Vagina (tissue), 2 donors: ENCODE measurements around the gene FGD2.

Experiments
- CTCF ChIP-seq, 3 experiments: fragments of 450-650 bp in 2 of 3; fragments of 200-600 bp in 1 of 3; sonication (generic) in 1 of 3; IDR thresholded peaks; one replicate each; pipeline ENCODE4 v1.5.1; 2017 to 2019; ENCODE audit warnings: antibody characterized with exemption in 3 of 3, mild to moderate bottlenecking in 2 of 3, moderate library complexity in 2 of 3
- POLR2A ChIP-seq, 2 donors: fragments of 450-650 bp; IDR thresholded peaks; one replicate each; pipeline ENCODE4 v1.6.1; 2017; ENCODE audit warnings: antibody characterized with exemption in 2 of 2, mild to moderate bottlenecking in 2 of 2, moderate library complexity in 2 of 2
- POLR2AphosphoS5 ChIP-seq, 2 donors: sonication (generic); formaldehyde crosslinking; IDR thresholded peaks; one replicate each; pipeline ENCODE4 v1.9.0; 2017; ENCODE audit warnings: antibody characterized with exemption in 2 of 2, mild to moderate bottlenecking in 2 of 2, low read depth in 1 of 2; ENCODE audit not compliant: insufficient read depth in 1 of 2

GRCh38 chr6:36976509-36976908 lies 28.9 kb upstream of the FGD2 start:
- TF ChIP-seq POLR2A (IDR thresholded peaks at IDR 0.05) (no peak), CTCF (IDR thresholded peaks at IDR 0.05) (no peak), POLR2AphosphoS5 (IDR thresholded peaks at IDR 0.05; ENCODE audit: insufficient read depth in 1 of 2, low read depth in 1 of 2) (no peak)
